Fibroblast of lung (primary cell): ENCODE measurements around the gene TAB2. TPM values are rescaled to one million over a fixed set of nuclear protein-coding genes. Genes with fewer than 3 reads are reported as not detected.

Source experiments
- DNase-seq, 2 donors: peaks; one replicate each; pipeline versions ENCODE4 v3.0.0 to v3.0.0-alpha.2; 2010; ENCODE audit warnings: low read depth in 2 of 2
- H2AFZ ChIP-seq: 2 replicates; pipeline ENCODE4 v1.5.1; 2012; ENCODE audit warnings: low read length, control low read depth, inconsistent platforms
- H3K27ac ChIP-seq: 2 replicates; pipeline ENCODE4 v1.5.1; 2011; ENCODE audit warnings: low read length, control low read depth; ENCODE audit not compliant: insufficient read depth
- H3K27me3 ChIP-seq: 2 replicates; pipeline ENCODE4 v1.5.1; 2011; ENCODE audit warnings: mild to moderate bottlenecking, low read length; ENCODE audit not compliant: control insufficient read depth, insufficient read depth
- H3K36me3 ChIP-seq: 2 replicates; pipeline ENCODE4 v1.5.1; 2011; ENCODE audit warnings: low read length; ENCODE audit not compliant: control insufficient read depth, insufficient read depth
- H3K4me1 ChIP-seq: 2 replicates; pipeline ENCODE4 v1.5.1; 2011; ENCODE audit warnings: low read length; ENCODE audit not compliant: control insufficient read depth, insufficient read depth; ENCODE audit errors: extremely low read depth
- H3K4me2 ChIP-seq: 2 replicates; pipeline ENCODE4 v1.5.1; 2011; ENCODE audit warnings: low read length, control low read depth; ENCODE audit not compliant: insufficient read depth; ENCODE audit errors: extremely low read depth
- H3K4me3 ChIP-seq, 4 experiments: fragments of 200-600 bp in 1 of 4; sonication (generic) in 1 of 4; replicated peaks in 1 of 4; 2 replicates each; pipeline ENCODE4 v1.5.1; 2011 to 2016; ENCODE audit warnings: low read length in 4 of 4, low read depth in 3 of 4, mild to moderate bottlenecking in 3 of 4, control low read depth in 2 of 4, inconsistent platforms in 1 of 4, mixed read lengths in 1 of 4; ENCODE audit not compliant: insufficient read depth in 1 of 4; ENCODE audit errors: control extremely low read depth in 1 of 4
- H3K79me2 ChIP-seq: 2 replicates; pipeline ENCODE4 v1.5.1; 2012; ENCODE audit warnings: mild to moderate bottlenecking, low read length, inconsistent platforms; ENCODE audit not compliant: control insufficient read depth, insufficient read depth
- H3K9ac ChIP-seq: 2 replicates; pipeline ENCODE4 v1.5.1; 2011; ENCODE audit warnings: mild to moderate bottlenecking, low read length, control low read depth; ENCODE audit not compliant: insufficient read depth
- H3K9me3 ChIP-seq: 2 replicates; pipeline ENCODE4 v1.5.1; 2012; ENCODE audit warnings: low read depth, low read length; ENCODE audit not compliant: control insufficient read depth, insufficient read depth
- H4K20me1 ChIP-seq: 2 replicates; pipeline ENCODE4 v1.5.1; 2011; ENCODE audit warnings: low read length; ENCODE audit not compliant: control insufficient read depth, insufficient read depth; ENCODE audit errors: extremely low read depth
- EZH2 ChIP-seq: IDR thresholded peaks from 2 replicates; pipeline ENCODE4 v1.5.1; 2012; ENCODE audit warnings: low read length, control low read depth, mild to moderate bottlenecking; ENCODE audit errors: missing control alignments
- polyA plus RNA-seq, 2 donors: library from polyadenylated mRNA; depleted of rRNA in 1 of 2; stranded (reverse) in 1 of 2; unstranded in 1 of 2; fragments of >200 nt; gene quantifications; 2 replicates each; pipeline ENCODE4 v1.2.1, GENCODE V29; 2011 to 2012; ENCODE audit warnings: missing spikeins in 1 of 2
- total RNA-seq: library from RNA; depleted of rRNA; stranded (reverse); fragments of >200 nt; gene quantifications from 2 replicates; pipeline ENCODE4 v1.2.1, GENCODE V29; 2014
- TF ChIP-seq, protein P1 (sequence below), 2 donors: IDR thresholded peaks in 1 of 2; conservative IDR thresholded peaks in 1 of 2; 1 replicate in 1 of 2; 2 replicates in 1 of 2; pipeline ENCODE4 v1.5.1; 2011 to 2012; ENCODE audit warnings: low read length in 2 of 2, control low read depth in 1 of 2, inconsistent platforms in 1 of 2, low read depth in 1 of 2, mild to moderate bottlenecking in 1 of 2

The TAB2 gene
- total and polyA plus RNA-seq, 2 donors (not counting 1 experiment from before 2014, with no cell fraction given): 27.2 to 49.7 TPM

DNA sequence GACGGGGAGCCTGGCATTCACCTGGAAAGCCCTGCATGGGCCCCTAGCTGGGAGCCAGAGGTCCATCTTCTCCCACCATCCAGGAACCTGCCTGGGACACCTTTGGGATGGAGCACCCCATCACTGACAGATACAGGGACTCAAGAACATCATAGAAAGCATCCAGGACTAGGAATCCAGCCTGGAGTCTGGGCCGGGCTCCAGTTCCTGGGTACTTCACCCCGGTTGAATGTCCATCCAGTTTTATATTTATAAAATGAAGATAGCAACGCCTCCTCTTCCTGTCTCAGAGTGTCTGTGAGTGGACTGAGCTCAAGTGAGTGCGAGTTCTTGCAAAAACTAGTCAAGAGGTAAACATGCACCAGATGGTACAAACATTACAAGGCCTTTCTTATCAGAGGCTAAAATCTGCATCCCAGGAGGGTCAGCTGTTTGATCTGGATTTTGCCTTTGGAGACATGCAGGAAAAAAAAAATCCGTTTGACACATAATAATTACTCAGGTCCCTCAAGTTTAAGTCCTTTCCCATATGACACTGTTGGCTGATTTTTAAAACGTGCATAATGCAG, 139.9 kb downstream of the TAB2 start:
- peak overlapping the region; percentile 13 for H3K9ac ChIP-seq
- no peak overlapping the region for H2AFZ ChIP-seq
- no peak overlapping the region for H3K4me3 ChIP-seq
- TF ChIP-seq, protein P1, sequence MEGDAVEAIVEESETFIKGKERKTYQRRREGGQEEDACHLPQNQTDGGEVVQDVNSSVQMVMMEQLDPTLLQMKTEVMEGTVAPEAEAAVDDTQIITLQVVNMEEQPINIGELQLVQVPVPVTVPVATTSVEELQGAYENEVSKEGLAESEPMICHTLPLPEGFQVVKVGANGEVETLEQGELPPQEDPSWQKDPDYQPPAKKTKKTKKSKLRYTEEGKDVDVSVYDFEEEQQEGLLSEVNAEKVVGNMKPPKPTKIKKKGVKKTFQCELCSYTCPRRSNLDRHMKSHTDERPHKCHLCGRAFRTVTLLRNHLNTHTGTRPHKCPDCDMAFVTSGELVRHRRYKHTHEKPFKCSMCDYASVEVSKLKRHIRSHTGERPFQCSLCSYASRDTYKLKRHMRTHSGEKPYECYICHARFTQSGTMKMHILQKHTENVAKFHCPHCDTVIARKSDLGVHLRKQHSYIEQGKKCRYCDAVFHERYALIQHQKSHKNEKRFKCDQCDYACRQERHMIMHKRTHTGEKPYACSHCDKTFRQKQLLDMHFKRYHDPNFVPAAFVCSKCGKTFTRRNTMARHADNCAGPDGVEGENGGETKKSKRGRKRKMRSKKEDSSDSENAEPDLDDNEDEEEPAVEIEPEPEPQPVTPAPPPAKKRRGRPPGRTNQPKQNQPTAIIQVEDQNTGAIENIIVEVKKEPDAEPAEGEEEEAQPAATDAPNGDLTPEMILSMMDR (conservative IDR thresholded peaks at IDR 0.05 in 1 of 2, IDR thresholded peaks at IDR 0.05 in 1 of 2; ENCODE audit: low read depth in 1 of 2, low read length in 2 of 2): no peak
- no peak for TF ChIP-seq EZH2
- peaks cover 13% of the 10 kb centered on the region for H3K4me1 ChIP-seq
- no peaks in the 10 kb centered on the region for H3K27me3 ChIP-seq
- H3K79me2 ChIP-seq: no peaks in the 10 kb centered on the region
- H3K9me3 ChIP-seq: no peaks in the 10 kb centered on the region
- peak in 1 of 2 donors; percentile 69 for DNase-seq
- H3K36me3 ChIP-seq: no peaks in the 10 kb centered on the region
- H4K20me1 ChIP-seq: peaks cover 3% of the 10 kb centered on the region
- no peak overlapping the region for H3K27ac ChIP-seq
- H3K4me2 ChIP-seq: no peak overlapping the region

DNA sequence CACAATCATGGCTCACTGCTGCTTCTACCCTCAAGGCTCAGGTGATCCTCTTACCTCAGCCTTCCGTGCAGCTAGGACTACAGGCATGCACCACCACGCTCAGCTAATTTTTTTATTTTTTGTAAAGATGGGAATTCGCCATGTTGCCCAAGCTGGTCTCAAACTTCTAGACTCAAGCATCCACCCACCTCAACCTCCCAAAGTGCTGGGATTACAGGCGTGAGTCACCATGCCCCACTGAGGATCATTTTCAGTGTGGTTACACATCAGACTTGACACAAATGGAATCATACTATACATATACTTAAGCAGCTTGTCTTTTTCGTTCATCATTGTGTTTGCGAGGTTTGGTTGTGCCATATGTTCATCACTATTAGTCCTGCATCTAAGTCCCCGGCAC, 140.7 kb downstream of the TAB2 start:
- H3K79me2 ChIP-seq: no peaks in the 10 kb centered on the region
- no peak overlapping the region for H3K9ac ChIP-seq
- no peak overlapping the region for H3K27ac ChIP-seq
- H3K4me2 ChIP-seq: no peak overlapping the region
- H3K4me1 ChIP-seq: peaks cover 13% of the 10 kb centered on the region
- no peak for TF ChIP-seq EZH2
- TF ChIP-seq, protein P1 (conservative IDR thresholded peaks at IDR 0.05 in 1 of 2, IDR thresholded peaks at IDR 0.05 in 1 of 2; ENCODE audit: low read depth in 1 of 2, low read length in 2 of 2): no peak
- H2AFZ ChIP-seq: no peak overlapping the region
- peaks cover 3% of the 10 kb centered on the region for H4K20me1 ChIP-seq
- no peaks in the 10 kb centered on the region for H3K27me3 ChIP-seq
- H3K36me3 ChIP-seq: no peaks in the 10 kb centered on the region
- peak in 1 of 2 donors; percentile 18 for DNase-seq
- H3K4me3 ChIP-seq: no peak overlapping the region
- H3K9me3 ChIP-seq: no peaks in the 10 kb centered on the region

DNA sequence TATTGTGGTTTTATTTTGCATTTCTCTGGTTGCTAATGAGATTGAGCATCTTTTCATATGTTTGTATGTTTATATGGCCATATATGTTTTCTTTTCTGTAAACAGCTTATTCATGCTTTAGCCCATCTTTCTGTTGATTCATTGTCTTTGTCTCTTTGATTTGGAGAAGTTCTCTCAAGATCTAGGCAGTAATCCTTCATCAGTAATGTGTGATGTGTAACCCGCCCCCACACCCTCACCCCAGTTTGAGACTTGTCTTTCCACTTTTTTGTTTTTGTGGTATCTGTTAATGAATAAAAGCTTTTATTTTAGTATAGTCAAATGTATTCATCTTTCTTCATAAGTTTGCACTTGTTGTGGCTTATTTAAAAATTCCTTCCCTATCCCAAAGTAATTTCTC, 141.3 kb downstream of the TAB2 start:
- no peak for DNase-seq
- Histone ChIP-seq H3K36me3 (no peaks in the 10 kb centered on the region), H2AFZ (no peak overlapping the region), H3K4me3 (no peak overlapping the region), H3K4me2 (no peak overlapping the region), H3K27ac (no peak overlapping the region), H3K9me3 (no peaks in the 10 kb centered on the region), H3K4me1 (peaks cover 12% of the 10 kb centered on the region), H3K79me2 (no peaks in the 10 kb centered on the region), H4K20me1 (peaks cover 3% of the 10 kb centered on the region), H3K27me3 (no peaks in the 10 kb centered on the region), H3K9ac (no peak overlapping the region)
- TF ChIP-seq EZH2: no peak
